IPS-NIHi11 (cell line): ENCODE data around the gene NFKBIE.

ENCODE experiments used
- DNase-seq: peaks from one replicate; pipeline ENCODE4 v3.0.0; 2012; ENCODE audit warnings: mixed read lengths, low spot score

Gene NFKBIE

GRCh38 chr6:44297063-44298038, 32.0 kb upstream of the NFKBIE start:
- peak; percentile 87 for DNase-seq

DNA sequence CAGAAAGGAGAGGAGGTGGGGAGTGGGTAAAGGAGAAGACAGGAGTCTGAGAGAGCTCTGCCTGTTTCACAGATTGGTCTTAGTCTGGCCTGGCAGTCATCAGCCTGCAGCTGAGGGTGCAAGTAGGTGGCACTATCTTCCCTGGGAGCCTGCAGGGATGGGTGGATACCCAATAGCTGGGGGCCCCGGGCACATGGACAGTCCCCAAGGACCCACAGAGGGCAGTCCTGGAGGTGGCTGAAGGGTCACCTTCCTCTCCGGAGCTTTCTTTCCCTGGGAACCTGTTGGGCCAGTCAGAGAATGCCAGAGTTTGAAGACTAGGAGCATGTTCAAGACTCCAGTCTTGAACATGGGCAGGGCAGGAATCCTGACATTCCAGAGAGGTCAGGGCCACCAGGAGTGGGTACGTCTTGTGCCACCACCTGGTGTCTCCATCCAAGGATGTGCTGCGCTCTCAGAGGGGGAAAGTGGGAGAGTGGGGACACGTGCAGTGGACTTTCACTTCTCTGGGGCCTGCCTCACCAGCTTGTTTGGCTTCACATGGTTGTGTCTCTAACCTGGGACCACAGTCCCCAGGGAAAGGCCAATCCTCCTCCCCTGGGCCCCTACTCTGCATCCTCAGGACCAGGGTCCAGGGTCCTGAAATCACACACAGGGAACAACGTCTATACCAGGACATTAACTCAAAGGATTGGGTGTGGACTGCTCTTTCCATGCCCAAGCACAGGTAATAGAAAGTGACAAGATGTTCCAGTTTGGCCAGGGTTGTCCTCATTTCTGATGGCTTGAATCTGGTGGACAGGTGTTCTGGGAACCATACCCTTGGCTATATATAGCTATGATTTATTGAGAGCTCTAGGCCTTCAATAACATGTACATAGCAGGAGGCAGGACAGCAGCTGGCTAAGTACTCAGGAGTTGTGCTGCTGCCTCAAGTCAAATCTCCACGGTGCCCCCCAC, 29.8 kb upstream of the NFKBIE start:
- DNase-seq: no peak

DNA sequence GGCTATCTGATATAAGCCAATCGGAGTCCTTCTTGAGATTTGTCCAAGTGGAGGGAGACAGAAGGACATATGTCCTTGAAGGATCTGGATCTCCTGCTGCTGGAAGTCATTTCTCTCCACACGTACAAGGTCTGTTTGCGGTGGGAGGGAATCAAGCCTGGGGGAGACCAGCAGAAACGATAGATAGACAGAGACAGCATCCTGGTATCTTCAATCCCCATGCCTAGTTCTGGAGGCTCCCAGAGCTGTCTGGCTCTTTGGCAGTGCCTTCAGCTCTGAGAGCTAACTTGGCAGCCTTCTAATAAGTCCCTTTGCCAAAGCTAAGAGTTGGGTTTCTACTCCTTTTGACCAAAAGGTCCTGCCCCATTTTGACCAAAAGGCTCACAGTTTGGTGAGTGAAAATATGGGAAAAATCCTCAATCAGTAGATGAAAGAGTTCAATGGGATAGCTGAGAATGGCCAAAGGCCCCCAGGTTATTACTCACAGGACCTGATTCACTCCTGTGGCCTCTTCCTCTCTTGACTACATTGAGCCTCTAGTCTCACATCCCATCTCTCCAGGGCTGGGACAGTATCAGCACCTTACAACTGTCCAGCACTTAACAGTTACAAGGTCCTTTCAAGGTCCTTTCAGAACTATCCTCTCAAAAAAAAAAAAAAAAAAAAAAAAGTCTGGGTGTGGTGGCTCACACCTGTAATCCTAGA, 27.5 kb upstream of the NFKBIE start:
- no peak for DNase-seq

DNA sequence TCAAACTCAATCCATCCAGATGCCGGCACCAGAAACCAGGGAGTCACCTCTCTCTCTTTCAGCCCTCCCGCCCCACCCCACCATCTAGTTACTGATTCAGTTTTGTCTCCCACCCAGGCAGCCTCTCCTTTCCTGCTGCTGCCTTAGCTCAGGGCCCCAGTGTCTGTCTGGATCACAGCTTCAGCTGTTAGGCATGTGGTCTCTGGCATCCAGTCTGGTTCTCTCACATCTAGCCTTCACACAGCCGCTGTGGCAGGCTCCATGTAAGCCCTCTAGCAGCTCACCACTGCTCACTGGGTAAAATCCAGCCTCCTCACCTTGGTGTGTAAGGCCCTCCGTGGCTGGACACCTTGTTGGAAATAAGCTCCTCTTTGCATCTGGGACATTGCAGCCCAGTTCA, 26.5 kb upstream of the NFKBIE start:
- DNase-seq: no peak

GRCh38 chr6:44289726-44290260, 24.4 kb upstream of the NFKBIE start:
- DNase-seq: no peak

DNA sequence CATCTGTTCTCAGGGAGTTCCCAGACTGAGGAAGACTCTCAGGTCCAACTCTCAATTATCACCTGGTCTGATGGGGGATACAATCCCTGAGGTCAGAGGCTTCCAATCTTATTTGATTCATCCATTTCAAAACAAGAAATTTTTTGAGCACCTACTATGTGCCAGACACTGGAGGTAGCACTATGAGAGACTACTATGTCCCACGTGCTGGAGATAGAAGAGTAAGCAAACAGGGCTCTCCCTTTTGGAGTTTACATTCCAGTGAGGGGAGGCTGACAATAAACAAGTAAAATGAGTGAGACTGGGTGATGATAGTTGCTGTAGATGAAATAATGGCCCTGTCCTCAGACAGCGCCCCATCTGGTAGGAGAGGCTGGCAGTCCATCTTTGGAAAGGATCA, 21.4 kb upstream of the NFKBIE start:
- no peak for DNase-seq

- DNase-seq: no peak
These were observed 20.9 kb upstream of the NFKBIE start for GRCh38 chr6:44286285-44286565.

DNA sequence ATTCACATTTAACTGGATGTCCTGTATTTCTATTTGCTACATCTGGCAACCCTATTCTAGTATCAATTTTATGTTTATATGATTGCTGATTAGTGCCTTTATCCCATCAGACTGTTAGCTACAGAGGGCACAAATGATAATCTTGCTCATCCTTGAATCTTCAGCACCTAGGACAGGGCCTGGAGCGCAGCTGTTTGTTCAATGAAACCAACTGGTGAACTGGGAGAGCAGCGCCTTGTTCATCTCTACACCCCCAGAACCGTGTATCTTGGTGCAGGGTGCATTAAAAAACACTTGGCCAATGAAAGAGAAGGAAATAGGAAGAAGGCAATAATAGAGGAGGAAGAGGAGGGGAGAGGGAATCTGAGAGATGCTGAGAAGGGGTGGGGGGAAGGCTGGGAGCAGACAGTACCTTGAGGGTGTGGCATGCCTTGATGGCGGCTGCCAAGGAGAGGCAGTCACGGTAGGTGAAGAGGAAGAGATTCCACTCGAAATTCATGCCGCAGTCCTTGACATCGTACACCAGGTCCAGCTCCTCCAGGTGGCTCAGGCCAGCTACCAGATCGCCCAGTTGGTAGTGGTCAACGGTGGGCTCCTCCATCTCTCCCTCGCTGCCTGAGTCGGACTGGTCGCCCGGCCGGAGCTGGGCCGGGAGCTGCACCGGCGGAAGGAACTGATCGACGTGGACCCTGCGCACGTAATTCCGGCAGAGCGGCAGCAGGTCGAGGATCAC, 20.4 kb upstream of the NFKBIE start:
- DNase-seq: peak; percentile 71

GRCh38 chr6:44284867-44285266, 19.5 kb upstream of the NFKBIE start:
- no peak for DNase-seq

DNA sequence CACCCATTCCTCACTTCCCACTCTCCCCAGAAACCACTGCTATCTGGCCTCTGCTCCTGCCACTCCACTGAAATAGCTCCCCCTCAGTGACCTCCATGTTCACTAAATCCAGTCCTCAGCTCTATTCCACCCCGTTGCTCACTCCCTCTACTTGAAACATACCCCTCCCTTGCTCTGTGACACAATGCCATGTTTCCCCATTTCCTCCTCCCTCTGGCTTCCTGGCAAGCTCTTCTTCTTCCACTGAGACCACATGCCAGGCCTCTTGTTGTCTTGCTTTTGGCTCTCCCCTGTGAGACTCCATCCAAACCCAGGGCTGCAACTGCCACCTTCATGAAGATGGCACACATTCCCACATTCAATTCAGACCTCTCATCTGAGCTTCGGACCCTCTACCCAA, 18.8 kb upstream of the NFKBIE start:
- DNase-seq: no peak

DNA sequence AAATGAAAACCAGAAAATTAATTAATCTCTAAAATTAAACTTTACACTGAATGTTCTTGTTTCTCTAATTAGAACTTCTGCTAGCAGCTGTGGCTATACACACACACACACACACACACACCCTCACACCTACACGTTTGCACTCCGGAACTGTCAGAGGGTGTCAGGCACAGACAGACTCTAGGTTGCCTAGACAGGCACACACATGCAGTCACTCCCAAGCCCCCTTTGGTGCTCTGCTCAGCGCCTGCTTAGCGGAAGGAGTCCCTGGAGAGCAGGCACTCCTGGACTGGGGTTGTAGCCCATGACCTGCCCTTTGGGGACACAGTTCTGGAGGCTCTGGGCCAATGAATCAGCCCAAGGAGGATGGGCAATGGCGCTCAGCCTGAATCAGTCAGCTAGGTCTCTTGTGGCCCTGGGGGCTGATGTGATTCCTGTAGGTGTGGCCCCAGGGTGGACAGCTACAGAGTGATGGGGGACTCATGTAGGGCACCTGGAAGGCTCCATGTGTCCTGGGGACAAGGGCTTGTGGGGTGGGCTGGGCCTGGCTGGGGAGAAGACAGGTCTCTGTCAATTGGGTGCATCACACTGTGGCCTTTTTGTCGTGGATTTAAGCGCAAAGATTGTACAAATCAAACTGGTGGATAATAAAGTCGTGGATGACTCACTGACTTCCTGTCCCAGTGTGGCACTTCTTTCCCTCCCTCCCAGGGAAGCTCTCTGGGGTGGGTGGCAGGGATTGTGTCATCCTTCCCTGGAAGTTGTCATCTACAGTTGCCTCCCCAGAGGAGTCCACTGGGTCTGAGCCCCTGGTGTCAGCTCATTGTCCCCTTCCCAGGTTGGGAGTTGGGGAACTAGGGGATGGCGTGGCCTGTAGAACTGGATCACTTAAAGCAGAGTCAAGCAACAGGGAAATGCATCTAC, 13.7 kb upstream of the NFKBIE start:
- DNase-seq: no peak

GRCh38 chr6:44278315-44278714, 13.0 kb upstream of the NFKBIE start:
- no peak for DNase-seq

- DNase-seq: no peak
These were observed 12.4 kb upstream of the NFKBIE start for GRCh38 chr6:44277763-44278162.

GRCh38 chr6:44276667-44277640, 11.6 kb upstream of the NFKBIE start:
- DNase-seq: no peak

- DNase-seq: peak; percentile 82
These were observed 10.6 kb upstream of the NFKBIE start for GRCh38 chr6:44275749-44276648.

DNA sequence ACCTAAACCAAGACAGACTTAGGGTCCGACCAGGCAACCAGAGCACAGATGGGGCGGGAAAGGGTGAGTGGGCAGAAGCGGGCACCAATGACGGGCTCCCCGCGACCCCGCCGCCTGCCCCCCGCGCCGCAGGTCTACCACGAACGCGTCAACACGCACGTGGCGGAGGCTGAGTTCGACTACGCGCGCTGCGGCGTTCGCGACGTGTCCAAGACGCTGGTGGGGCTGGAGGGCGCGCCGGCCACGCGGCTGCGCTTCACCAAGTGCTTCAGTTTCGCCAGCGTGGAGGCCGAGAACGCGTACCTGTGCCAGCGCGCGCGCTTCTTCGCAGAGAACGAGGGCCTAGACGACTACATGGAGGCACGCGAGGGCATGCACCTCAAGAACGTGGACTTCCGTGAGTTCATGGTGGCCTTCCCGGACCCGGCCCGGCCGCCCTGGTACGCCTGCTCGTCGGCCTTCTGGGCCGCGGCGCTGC, 10.0 kb upstream of the NFKBIE start:
- no peak for DNase-seq

DNA sequence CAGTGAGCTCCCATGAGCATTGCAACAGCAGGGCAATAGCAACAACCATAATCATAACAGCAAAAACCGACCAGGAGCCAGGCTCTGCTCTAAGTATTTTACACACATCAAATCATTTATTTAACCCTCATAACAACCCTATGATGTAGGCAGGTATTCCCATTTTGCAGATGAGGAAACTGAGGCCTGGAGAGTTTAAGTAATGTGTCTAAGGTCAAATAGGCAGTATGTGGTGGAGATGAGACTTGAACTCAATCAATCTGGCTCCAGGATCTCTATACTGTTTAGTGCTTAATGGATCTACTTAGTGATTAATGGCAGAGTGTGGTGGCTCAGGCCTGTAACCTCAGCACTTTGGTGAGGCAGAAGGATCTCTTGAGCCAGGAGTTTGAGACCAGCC, 8.3 kb upstream of the NFKBIE start:
- no peak for DNase-seq
